Endometrial microvascular endothelial cells (primary cell): Measurements from ENCODE around the gene APOBEC3G. TPM values are rescaled to one million over a fixed set of nuclear protein-coding genes. Genes with fewer than 3 reads are reported as not detected.
"Not testable (repeated sequence)": the region's sequence is repeated elsewhere in the genome, so short reads cannot be mapped to it uniquely, and the experiment has no call there.

Experiments used
- in situ Hi-C: cut with HindIII; loops from 2 replicates; pipeline ENCODE4 v1.10.0; 2017; ENCODE audit warnings: low sequenced_read_pairs, low pct_unique_long_range_greater_than_20kb; ENCODE audit errors: inconsistent ontology term
- total RNA-seq: library from RNA; depleted of rRNA; stranded (reverse); fragments of >200 nt; gene quantifications from one replicate; pipeline ENCODE4 v1.2.3, GENCODE V29; 2015; ENCODE audit errors: inconsistent ontology term

Gene APOBEC3G
- total RNA-seq, 1 donor from 2014 or later, result 8.1 TPM

DNA sequence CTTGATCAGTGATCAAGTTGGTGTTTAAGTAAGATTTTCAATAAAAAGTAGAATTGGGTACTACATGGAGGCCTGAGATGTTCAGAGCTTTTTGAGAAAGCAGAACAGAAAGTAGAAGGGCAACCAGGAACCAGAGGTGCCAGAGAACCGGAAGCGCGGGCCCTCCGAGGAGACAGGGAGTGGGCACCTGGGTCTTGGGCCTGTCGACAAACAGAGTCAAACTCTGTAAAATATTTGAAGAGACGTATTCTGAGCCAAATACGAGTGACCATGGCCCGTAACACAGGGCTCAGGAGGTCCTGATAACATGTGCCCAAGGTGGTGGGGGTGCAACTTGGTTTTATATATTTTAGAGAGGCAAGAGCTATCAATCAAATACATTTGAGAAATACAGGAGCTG, 13.2 kb upstream of the APOBEC3G start:
- in situ Hi-C loops, result not testable (repeated sequence)

- in situ Hi-C loops, result not testable (repeated sequence)
Observed at GRCh38 chr22:39066442-39067276, 10.4 kb upstream of the APOBEC3G start.

DNA sequence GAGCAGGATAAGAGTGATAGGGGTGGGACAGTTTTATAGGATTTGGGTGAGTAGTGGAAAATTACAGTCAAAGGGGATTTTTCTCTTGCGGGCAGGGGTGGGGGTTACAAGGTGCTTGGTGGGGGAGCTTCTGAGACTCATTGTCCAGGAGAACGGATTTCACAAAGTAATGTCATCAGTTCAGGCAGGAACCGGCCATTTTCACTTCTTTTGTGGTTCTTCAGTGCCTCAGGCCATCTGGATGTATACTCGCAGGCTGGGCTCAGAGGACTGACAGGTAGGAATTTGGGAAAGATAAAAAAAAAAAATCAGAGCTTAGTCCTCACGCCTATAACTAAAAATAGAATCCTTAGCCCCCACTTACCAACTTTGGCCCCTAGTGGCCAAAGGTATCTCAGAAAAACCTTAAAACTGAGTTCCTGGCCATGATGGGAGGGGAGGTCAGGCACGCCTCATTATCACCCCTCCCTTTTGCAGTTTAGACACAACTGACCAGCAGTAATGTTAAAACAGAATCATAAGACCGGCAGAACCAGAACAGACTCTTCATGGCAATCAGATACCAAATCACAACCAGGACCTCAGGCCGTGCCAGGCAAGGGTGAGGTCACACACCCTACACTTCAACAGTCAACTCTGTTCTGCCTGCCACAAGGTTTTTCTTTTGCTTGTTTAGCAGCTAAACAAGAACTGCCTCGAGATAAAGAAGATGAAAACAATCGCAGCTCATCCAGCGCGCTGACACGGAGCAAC, 8.9 kb upstream of the APOBEC3G start:
- in situ Hi-C loops, result no loop called here

DNA sequence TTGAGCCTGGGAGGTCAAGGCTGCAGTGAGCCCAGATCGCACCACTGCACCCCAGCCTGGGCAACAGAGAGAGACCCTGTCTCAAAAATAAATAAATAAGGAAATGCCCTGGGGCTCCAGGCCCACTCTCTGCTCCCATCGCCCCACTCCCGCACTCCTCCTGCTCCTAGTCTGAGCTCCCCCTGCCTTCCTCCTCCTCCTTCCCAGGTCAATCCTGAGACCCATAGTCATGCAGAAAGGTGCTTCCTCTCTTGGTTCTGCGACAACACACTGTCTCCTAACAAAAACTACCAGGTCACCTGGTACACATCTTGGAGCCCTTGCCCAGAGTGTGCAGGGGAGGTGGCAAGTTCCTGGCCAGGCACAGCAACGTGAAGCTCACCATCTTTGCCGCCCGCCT, 6.9 kb upstream of the APOBEC3G start:
- in situ Hi-C loops, result no loop called here

DNA sequence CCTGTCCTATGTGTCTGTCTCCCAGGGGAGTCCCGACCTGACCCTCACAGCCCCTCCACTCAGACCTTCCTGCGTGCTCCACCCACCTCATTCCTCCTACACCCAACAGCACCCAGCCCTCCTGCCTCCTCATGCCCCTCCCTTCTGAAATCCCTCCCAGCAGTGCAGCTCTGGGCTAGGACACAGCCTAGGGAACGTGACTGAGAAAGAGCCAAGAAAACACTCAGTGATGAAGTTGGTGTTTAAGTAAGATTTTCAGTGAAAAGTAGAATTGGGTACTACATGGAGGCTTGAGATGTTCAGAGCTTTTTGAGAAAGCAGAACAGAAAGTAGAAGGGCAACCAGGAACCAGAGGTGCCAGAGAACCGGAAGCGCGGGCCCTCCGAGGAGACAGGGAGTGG, 4.5 kb upstream of the APOBEC3G start:
- in situ Hi-C loops, result not testable (repeated sequence)

DNA sequence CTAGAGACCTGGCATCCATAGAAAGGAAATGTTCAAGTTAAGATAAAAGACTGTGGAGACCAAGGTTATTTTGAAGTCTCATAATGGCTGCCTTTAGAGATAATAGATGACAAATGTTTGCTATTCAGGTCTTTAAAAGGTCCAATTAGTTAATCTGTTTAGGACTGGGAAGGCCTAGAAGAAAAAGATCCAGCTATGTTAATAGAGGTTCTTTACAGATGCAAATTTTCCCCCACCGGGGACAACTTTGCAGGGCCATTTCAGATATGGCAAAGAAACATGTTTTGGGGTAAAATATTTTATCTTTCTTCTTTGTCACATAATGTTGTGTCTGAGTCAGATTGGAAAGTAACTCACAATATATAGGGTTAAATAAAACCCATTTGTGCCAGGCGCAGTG, 3.1 kb upstream of the APOBEC3G start:
- in situ Hi-C loops, result no loop called here

- in situ Hi-C loops, result not testable (repeated sequence)
Observed at GRCh38 chr22:39076155-39077025, 685 bp upstream of the APOBEC3G start.

DNA sequence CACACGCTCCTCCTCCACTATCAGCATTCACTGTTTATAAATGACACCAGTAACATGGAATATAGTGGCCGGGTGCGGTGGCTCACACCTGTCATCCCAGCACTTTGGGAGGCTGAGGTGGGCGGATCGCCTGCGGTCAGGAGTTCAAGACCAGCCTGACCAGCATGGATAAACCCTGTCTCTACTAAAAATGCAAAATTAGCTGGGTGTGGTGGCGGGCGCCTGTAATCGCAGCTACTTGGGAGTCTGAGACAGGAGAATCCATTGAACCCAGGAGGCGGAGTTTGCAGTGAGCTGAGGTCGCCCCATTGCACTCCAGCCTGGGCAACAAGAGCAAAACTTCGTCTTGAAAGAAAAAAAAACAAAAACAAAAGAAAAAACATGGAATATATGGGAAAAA, 837 bp downstream of the APOBEC3G start:
- in situ Hi-C loops, result not testable (repeated sequence)

DNA sequence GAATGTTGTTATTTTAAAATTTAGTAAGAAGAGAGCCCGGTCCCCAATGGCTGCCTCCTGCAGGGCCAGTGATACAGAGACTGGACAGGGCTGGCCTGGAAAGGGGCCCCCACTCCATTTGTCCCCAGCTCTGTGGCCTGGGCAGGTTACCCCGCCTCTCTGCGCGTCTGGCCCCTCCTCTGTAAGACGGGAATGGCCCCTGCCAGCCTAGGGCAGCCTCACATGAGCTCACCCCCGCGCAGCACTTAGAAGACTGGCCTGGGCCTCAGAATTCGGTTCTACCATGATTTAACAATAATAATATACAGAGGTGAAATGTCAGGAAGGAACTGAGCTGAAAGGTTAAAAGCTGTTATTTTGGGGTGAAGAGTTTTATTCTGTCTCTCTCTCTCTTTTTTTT, 1.3 kb downstream of the APOBEC3G start:
- in situ Hi-C loops, result no loop called here

DNA sequence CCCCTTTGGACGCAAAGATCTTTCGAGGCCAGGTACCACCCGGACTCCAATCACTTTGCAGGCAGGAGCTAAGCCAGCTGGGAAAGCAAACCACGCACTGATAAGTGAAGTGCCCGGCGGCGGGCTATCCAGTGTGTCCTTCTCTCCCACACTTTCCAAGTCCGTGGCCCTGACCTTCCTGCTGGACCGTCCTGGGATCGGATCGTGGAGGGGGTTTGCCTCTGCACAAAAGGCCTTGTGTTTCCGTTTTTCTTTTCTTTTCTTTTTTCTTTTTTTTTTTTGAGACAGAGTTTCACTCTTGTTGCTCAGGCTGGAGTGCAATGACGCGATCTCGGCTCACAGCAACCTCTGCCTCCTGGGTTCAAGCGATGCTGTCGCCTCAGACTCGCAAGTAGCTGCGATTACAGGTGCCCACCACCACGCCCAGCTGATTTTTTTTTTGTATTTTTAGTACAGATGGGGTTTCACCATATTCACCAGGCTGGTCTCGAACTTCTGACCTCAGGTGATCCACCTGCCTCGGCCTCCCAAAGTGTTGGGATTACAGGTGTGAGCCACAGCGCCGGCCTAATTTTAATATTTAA, 2.1 kb downstream of the APOBEC3G start:
- in situ Hi-C loops, result not testable (repeated sequence)

GRCh38 chr22:39080052-39080762, 3.1 kb downstream of the APOBEC3G start:
- in situ Hi-C loops, result no loop called here

DNA sequence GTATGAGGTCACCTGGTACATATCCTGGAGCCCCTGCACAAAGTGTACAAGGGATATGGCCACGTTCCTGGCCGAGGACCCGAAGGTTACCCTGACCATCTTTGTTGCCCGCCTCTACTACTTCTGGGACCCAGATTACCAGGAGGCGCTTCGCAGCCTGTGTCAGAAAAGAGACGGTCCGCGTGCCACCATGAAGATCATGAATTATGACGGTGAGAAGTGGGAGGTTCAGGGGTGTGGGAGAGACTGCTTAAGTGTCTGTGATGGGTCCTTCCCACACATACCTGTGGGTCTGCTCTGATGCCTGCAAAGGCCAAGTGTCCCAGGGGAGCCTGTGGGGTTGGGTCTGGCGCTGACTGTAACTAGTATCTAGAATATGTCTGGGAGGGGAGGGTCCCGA, 3.9 kb downstream of the APOBEC3G start:
- in situ Hi-C loops, result no loop called here

GRCh38 chr22:39081598-39081997, 4.5 kb downstream of the APOBEC3G start:
- in situ Hi-C loops, result no loop called here

DNA sequence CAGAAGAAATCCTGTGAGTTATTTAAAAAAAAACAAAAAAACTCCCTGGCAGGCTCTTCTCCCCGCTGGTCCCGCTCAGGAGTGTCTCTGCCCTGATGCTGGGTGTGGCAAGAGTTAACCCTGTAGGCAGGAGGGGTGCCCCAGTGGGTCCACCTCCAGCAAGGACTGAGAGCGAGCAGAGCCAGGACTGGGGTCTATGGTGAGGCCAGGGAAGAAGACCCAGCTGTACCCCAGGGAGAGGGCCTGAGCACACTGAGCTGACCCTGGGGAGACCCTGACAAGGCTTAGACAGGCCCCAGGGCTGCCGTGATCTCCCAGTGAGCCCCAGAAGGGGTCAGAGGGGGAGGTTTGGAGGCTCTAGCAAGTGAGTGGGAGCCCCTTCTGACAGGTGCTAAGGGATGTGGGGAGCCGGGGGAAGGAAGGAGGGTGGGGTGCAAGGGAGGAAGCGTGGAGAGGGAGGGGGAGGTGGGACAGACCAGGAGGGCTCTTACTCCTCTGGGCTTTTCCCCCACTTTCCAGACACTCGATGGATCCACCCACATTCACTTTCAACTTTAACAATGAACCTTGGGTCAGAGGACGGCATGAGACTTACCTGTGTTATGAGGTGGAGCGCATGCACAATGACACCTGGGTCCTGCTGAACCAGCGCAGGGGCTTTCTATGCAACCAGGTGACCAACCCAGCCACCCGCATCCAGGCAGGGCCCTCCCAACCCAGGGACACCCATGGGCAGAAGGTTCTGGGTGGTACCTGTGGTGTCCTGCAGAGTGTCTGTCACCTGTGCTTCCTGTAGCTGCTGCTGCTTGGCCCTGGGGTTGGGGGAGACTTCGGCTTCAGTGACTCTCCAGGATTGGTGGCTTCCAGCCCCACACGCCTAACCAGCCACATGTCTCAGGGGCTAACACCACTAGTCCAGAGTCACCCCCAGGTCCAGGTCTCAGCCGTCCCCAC, 6.4 kb downstream of the APOBEC3G start:
- in situ Hi-C loops, result no loop called here

DNA sequence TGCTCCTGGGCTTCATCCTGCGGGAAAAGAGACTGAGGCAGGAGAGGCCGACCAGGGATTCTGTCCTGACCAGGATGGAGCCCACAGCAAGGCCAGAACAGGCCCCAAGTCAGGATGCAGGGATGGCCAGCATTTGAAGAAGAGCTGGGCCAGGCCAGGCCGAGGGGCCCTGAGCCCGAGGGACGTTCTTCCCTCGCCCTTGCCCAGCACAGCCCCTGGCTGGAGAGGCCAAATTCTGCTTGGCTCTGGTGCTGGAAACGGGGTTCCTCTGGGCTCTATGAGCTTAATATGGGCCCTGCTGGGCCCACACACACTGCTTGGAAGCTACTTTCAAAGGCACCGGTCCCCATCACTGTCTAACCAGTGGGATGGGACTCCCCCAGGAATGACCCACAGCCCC, 7.6 kb downstream of the APOBEC3G start:
- in situ Hi-C loops, result no loop called here

DNA sequence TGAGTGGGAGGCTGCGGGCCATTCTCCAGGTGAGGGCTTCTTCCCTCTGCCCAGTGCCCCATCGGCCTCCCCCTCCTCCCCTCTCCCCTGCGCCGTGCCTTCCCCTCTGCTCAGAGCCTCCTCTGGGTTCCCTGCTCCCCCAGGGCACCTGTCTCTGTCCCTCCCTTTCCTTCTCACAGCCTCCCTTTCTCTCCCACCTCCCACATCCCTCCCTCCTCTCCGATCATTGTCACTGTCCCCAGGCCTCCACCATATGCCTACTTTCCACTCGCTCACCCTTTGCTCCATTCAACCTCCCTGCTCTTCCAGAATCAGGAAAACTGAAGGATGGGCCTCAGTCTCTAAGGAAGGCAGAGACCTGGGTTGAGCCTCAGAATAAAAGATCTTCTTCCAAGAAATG, 10.0 kb downstream of the APOBEC3G start:
- in situ Hi-C loops, result no loop called here

- in situ Hi-C loops, result no loop called here
Observed at GRCh38 chr22:39087881-39088684, 11.0 kb downstream of the APOBEC3G start.
